Cardiac septum (tissue), 1 donor: ENCODE measurements around the gene GABBR1. TPM values are rescaled to one million over a fixed set of nuclear protein-coding genes. Genes with fewer than 3 reads are reported as not detected.

Experiments used
- DNase-seq: peaks from one replicate; pipeline ENCODE4 v3.0.0-alpha.2; 2020; ENCODE audit warnings: low spot score
- intact Hi-C: fragments of 100-400 bp; cut with DNase I; formaldehyde crosslinking; loops from one replicate; pipeline ENCODE4 v1.14.0; 2022
- total RNA-seq: library from RNA; stranded (reverse); fragmentation: NEBNext Ultra II Directional; extraction: Animal tissue kit (Norgen Biotek cat#: 25700); gene quantifications from one replicate; pipeline ENCODE4 v1.2.1, GENCODE V29; 2021
- donor health status: DM: no; HTN: no; CAD: no.

Gene GABBR1
- total RNA-seq, 1 donor from 2014 or later: 29.5 TPM

DNA sequence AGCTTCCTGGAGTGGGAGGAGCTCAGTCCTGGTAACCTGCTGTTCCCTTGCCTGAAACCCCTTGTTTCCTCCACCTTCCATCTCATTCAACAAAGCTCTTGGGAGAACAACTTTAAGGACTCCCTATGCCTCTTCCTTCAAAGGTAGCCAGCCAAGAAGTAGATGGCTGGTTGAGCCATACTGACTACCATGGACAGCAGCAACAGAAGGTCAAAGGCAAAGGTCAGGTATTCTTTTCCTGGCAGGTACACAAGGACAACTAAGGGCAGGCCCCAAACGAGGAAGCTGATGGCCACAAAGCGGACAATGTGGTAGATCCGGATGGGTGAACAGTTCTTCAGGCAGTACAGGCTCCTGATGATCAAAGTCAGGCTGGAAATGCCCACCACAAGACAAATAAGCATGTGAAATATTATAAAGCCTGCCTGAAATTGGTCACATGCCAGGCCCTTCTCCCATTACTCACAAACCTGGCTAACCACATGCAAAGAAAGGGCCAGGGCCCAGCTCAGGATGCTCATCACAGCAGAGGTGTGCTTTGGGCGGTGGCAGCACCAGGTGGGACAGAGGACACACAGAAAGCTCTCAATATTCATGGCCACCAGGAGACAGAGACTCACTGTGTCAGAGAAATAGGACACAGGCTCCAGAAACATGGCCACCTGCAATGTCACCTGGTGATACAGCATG lies 95.1 kb downstream of the GABBR1 start:
- DNase-seq: no peak
- intact Hi-C loops: no loop called here

DNA sequence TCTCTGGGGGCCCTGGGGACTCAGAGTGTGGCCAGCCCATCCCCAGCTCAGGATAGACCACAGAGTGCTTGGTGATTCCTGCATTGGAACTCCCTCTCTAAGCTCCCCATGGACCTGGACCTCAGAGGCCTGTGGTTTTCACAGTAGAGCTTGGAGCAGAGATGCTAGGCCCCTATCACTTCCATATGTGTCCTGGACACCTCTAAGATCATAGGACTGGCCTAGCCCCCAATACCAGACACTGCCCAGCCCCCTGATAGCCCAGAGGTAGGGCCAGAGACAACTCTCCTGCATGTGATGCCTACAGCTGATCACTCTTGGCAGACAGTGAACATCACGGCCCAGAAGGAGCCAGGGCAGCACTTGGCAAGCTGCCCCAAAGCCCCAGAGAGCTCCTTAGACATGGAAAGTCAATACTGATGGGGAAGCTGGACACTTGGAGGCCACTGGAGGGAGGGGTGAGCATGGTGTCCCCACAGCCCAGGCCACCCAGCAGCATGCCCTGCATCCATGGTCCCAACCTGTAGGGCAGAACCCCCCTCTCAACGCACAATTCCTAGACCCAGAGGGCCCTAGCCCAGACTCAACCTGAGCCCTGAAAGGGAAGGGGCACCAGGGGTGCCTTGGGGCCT lies 100.5 kb downstream of the GABBR1 start:
- intact Hi-C loops: no loop called here
- DNase-seq: no peak

DNA sequence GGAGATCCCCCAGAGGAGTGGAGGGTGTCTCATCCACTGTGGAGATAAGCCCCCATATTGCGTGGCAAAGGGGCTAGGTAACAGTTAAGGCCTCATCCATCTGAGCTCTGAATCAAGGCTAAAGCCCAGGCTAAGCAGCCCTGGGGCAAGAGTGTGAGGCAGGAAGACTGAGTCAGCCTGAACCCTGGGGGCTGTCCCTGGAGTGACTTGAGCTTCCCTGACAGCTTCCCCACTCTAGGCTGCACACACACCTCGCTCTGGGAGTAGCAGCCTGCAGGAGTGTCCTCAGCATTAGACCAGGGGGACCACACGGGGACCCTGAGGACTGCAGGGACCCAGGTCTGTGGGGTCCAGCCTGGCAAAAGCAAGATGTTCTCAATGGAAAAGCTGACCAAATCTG lies 101.3 kb downstream of the GABBR1 start:
- intact Hi-C loops: no loop called here
- no peak for DNase-seq

DNA sequence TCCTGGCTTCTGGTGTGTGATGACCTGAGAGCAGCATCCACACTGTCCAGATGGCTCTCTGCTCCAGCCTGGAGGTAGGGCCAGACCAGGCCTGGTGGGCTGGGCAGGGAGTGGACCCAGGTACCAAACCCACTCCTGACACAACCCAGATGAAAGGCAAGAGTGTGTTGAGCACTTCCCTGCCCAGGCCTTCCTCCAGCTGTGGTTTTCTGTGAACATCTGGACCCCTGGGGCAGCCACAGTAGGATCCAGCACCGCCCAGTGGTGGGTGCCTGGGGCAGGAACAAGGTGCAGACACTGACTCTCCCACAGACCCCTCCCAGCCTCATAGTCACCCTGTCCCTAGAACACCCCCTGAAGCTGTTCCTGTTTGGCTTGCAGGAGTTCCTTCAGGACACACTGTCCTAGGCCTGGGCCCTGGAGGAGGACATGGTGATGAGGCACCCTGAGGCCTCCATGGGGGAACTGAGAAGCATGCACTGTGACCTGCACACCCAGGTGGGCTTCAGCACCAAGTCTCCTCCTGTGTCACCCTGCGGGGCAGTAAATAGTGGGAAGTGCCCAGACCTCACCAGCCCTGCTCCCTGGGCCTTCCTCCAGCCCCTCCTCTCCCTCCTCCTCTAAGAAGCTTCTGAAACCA lies 102.2 kb downstream of the GABBR1 start:
- DNase-seq: no peak
- intact Hi-C loops: no loop called here

DNA sequence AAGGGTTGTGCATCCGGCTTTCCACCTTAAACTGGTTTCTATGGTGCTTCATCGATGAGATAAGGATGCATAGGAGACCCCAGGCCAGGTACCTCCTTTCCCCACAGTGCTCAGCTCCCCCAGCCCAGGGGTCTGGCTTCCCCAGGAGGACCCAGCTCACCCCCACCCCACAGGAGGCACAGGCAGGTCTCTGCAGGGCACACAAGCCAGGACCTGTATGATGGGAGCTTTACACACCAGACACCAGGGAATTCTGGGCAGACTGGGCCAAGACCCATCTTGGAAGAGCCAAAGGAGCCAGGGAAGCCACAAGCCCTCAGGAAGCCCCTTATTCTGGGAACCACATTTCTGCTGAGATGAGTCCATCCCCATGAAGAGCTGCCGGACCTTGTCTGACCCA lies 103.0 kb downstream of the GABBR1 start:
- no peak for DNase-seq
- intact Hi-C loops: no loop called here

DNA sequence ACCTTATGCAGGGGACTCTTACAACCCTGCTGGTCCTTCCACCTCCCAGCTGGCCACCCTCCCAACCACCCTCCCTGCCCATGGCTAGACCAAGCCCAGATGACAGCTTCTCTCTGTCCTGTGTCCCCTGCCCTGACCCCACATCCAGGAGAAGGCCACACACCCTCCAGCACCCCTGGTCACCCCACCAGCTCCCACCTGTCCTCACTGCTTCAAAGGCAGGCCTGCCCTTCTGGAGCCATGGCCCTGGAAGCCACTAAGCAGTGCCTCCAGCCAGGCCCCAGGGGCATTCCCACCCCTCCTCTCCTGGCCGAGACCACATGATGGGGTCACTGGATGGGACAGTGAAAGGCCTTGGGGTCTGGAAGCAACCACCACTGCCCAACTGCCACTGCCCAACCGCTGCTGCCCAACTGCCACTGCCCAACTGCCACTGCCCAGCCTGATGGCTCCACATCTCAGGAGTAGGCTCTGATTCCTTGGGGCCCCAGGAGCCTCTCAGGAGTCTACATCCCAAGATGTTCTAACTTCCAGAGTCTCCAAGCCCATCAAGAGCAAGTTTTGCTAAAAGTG lies 103.9 kb downstream of the GABBR1 start:
- intact Hi-C loops: no loop called here
- DNase-seq: no peak

DNA sequence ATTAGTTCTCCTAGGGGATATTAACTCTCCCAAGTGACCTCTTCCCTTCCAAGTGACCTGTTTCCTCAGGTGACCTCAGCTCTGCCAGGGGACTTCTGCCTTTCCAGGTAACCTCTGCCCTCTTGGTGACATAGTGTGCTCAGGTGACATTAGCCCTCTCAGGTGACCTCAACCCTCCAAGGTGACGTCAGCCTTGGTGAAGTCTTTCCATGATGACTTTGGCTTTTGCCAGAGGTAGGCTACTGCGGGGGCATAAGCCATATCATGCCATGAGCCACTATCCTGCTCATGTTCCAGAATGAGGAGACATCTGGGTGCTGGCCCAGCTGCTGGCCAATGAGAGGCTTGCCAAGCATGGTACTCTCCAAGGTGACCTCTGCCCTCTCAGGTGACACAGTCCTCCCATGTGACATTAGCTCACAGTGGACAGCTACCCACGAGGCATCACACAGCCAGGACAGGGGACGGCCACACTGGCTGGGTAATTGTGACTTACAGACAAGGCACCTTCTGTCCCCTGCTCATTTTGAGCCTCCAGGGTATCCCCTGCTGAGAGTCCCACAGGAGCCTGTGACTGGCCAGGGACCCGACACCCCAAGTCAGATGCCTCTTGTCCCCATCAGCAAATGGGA lies 104.6 kb downstream of the GABBR1 start:
- intact Hi-C loops: no loop called here

DNA sequence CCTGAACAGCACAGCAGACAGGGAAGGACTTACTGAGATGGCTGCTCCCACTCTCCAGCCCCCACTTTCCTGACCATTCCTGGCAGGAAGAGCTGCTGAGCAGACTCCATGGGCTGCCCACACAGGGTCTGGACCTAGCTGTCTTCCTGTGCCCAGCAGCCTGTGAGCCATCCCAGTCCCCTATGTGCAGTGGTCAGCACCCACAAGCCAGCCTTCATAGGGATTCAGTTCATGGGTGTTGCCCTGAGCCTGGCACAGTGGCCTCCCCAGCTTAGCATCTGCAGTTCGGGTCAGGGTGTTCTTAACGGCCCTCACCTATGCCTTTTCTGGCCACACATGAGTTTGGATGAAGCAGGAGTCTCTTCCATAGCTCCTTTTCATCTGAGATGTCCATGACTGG lies 105.4 kb downstream of the GABBR1 start:
- intact Hi-C loops: no loop called here
- DNase-seq: no peak

More for the DNA sequence above, 104.6 kb downstream of the GABBR1 start:
- DNase-seq: no peak

DNA sequence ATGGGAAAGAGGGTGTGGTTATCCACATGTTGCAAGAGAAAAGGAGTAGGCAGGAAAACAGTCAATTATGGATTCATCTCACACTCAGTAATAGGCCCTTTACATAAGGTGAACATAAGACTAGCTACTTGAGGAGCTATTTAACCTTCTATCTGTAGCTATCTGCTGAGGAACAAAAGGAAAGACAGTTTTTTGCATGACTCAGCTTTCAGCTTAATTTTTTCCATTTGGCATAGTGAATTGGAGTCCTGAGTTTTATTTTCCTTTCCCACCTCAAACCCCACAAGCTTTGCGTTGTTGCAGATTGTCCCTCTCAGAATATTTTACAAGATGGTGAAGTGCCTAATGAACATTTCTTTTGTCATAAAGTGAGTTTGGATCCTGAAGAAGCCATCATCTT lies 105.9 kb downstream of the GABBR1 start:
- DNase-seq: no peak
- intact Hi-C loops: no loop called here

DNA sequence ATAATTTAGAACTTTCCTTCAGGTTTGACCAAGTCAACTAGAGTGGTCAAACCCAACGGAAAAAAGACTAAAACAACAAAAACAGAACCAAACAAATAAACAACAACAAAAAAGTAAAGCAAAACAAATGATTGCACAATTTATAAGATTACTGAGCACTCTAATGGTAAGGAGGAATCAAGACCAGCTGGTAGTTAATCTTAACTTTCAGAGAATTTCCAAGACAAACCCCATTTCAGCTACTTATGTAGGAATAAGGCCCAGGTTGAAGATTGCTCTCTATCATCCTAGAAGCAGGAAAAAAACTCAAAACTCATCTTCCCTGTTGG lies 107.7 kb downstream of the GABBR1 start:
- intact Hi-C loops: no loop called here
- DNase-seq: no peak

DNA sequence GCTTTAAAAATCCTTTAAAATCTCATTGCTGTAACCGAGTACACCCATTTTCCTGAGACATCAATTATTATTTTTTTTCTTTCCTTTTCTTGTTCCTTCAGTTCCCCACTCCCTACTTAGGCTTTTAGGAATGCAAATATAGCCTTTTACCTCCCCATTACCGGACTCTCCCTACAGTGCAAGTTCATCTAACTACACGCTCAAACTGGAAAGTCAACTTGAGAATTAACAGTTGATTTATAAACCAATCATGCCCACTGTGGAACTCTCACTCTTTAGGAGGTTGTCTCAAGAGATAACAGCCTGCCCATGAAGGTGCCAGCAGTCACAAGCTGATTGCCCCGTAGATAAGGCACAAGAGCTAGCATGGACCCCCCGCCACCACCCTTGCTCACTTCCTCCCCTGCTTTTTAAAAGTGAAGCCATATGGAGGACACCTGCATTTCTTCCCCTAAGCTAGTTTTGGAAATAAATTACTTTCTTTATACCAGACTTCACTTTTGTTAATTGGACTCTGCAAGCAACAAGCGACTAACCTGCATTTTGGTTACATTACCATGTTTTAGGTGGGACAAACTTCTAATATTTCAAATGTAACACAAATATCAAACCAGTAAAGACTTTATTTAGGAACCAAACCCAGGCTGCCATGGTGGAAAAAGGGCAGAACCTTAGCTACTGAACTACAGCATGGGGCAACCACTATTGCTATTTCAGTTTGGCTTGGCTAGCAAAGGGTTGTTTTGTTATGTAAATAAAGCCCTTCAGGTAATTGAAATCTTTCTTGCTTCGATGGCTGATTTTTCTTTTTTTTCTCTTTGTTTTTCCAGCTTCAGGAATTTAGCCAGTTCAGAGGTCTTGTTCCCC lies 108.3 kb downstream of the GABBR1 start:
- no peak for DNase-seq
- intact Hi-C loops: no loop called here

DNA sequence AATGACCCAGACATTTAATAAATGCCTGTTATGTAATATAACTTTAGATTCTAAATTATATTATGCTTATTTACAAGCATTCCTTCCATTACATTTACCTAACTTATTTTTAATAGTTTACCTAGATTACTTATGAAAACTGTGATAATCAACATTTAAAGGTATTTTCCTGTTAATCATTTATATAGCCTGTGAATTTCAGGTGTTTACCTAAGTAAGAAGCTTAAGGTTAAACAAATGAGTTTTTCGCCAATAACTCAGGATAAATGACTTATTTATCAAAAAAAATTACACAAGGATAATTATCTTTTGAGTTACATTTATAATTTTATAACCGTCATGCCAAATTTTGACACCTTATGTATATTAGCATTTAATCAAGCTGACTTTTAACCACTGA lies 108.9 kb downstream of the GABBR1 start:
- no peak for DNase-seq
- intact Hi-C loops: no loop called here

DNA sequence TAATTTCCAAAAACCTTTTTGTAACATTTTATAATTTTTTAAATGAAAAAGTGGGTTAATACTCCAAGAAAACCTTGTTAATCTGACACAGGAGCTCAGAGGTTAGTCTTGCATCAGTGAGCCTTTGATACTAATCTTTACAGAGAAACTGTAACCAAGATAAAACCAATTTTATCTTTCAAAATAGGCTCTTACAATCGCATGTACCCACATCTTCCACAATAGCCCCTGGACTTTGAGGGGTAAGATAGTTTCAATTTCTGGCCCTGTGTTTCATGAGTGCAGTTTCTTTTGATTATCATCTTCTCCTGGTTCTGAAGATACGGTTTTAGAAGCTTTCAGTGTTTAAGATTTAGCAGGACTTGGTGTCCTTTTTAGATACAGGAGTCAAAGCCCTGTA lies 110.8 kb downstream of the GABBR1 start:
- intact Hi-C loops: no loop called here
- no peak for DNase-seq

DNA sequence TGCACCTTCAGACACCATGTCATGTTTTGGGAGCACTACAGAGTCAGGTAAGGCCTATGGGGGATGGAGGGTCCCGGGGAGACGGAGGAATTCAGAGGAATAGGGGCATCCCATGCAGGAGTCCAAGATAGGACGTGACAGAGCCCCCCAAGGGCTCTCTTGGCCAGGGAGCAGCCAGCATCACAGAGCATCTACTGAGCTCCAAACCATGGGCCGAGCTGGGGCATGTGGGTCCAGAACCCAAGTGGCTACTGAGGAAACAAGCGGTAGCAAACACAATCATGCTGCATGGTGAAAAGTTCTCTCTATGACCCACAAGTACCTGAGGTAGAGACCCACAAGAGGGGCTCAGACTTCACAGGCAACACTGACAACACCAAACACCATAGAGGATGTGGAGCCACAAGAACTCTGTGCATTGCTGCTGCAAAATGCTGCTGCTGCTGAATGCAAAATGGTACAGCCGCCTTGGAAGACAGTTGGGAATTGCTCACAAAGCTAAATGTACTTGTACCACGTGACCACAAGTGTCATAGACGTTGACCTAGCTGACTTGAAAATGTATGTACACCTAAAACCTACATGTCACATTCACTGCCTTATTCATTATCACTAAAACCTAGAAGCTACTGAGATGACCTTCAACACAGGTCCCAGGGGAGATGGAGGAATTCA lies 111.8 kb downstream of the GABBR1 start:
- no peak for DNase-seq
- intact Hi-C loops: no loop called here

DNA sequence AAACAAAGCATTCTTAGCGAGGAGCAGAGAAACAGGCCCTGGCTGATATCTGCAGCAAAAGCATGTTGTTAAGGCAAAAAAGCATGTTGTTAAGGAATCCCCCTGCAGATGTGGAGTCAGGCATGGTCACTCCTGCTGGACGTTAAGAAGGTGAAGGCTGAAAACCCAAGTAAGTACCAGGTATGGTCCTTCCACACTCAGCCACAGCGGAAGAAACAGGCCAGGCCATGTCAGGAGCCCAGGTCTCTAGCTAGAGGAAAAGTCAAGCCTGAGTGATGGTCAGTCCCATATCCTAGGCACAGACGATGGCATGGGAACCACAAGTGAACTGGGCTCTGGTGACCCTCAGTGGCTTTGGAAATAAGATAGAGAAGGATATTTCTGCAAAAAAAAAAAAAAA lies 112.8 kb downstream of the GABBR1 start:
- no peak for DNase-seq
- intact Hi-C loops: no loop called here

DNA sequence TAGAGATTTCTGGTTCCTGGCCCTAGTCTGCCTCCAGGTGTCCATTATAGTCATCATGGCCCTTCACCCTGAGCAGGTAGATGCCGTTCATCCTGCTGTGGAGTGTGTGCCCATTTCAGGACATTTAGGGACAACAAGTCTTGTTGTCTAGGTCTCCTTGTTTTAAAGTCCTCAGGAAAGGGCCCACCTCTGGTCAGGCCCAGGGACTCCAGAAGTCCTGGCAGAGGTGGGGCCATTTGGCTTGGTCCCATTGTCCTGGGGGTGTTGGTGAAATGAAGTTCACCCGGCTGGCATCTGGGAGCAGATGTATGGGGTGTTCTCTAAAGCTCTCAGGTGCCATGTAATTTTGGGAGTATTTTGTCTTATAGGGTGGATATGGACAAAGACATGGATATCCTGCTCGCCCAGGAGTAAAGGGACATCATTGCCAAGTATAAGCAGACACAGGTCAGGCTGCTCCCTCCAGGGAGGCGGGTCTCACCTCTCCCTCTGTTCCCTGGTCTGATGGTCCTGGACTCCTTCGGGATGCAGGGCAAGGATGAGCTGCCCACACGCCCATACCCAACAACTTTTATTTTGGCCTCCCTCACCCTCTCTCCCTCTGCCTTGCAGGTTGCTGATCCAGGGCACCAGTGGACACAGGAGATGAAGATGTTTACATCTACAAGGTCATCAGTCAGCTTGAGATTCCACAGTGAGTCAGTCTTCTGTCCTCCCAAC lies 113.5 kb downstream of the GABBR1 start:
- intact Hi-C loops: no loop called here

DNA sequence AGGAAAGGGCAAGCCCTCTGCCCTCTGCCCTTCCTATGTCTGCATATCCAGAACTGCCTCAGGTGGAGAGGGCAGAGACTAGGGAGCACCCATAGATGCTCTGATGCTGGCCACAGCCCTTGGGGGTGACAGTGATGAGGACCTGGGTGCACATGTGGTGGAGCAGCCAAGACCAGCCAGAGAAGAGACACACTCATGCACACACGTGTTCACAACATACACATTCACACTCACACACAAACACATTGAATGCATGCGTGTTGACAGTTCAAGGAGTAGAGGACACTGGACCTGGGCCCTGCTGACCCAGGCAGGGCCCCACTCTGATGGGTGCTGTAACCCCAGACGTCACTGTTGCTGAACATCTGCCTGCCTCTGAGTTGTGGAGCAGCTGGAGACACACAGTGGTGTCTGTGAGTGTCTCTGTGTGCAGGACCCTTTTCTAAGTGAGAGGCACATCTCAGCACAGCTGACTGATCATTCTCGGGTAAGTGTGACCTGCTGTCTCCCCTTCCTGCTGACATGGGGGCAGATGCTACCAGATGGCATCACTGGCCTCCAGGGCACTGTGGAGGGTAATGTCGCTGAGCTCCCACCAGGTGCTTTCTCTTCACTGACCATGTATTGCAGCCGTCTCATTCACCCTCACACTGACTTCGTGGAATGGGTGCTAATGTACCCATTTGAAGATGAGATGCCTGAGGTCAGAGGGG lies 115.1 kb downstream of the GABBR1 start:
- intact Hi-C loops: no loop called here
- DNase-seq: no peak

More for the DNA sequence above, 113.5 kb downstream of the GABBR1 start:
- DNase-seq: no peak

DNA sequence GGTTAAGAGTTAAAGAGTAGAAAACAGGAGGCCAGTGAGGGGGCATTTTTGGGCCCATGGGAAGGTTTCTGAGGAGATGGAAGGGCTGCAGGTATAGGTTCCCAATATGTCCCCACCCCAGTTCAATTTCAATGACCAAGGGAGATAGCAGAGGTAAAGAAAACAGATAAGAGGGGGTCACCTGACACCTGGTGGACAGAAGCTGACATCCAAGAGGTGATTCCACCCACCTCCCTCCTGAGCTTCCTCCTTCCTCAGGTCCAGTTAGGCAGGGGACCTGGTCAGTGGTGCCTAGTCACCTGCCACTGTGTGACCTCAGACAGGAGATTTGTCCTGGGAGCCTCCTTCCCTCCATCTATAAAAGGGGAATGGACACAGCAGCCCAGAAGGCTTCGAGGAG lies 115.7 kb downstream of the GABBR1 start:
- intact Hi-C loops: no loop called here
- no peak for DNase-seq
